ENCODE data around the gene SEMA3A. TPM values are rescaled to one million over a fixed set of nuclear protein-coding genes. Genes with fewer than 3 reads are reported as not detected.

Gene SEMA3A
- total and polyA plus RNA-seq, 2 experiments from 2014 or later: 19.8 to 46.4 TPM

DNA sequence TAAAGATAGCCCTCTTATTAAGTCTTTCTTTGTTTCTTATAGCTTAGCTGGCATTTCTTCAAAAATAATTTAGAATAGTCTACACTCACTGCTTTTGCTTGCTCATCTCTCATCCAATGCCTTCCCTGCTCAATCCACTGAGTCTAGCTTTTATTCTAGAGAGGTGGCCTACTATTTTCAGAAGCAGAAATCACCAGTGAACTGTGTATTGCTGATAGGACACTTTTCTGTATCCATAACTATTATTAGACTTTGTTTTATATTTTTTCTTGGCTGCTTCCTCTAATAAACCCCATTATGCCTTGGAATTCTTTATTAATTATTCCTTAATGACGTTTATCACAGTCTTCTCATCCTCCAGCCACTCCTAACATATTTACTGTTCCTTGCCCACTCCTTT is 206.8 kb downstream of the SEMA3A start (continued):
- no peak for TF ChIP-seq ZNF114 (CRISPR knock-in tag; IDR thresholded peaks at IDR 0.05)

DNA sequence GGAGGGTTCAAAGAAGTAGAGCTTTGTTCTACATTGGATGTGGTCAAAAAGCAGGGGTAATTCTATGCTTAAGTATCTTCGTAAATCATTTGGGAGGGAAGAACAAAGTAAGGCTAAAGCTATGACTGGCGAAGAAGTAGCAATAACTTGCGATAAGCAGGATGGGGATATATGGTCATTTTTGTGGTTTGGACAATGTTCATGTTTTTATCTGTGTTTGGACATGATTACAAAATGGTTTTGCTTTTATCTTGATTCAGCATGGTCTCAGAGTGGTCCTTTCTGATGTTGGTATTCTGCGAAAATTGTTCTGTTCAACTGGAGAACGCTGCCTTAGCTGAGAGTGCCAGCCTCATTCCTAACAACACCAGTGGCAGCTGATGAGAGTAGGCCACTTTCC is 208.8 kb downstream of the SEMA3A start:
- H3K36me3 Mint-ChIP-seq (ENCODE audit: low read depth): peaks cover 17% of the 10 kb centered on the region
- H2AFZ ChIP-seq: no peak overlapping the region
- H3K4me3 Mint-ChIP-seq: no peak overlapping the region
- H3K27me3 ChIP-seq (ENCODE audit: insufficient read depth): no peaks in the 10 kb centered on the region
- no peaks in the 10 kb centered on the region for H4K20me1 ChIP-seq (replicated peaks; ENCODE audit: insufficient read depth)
- ATAC-seq (no peak), DNase-seq (ENCODE audit: low spot score) (no peak)
- no peaks in the 10 kb centered on the region for H3F3A ChIP-seq (replicated peaks; ENCODE audit: low read depth)
- H3K9me3 Mint-ChIP-seq: 0 out of 3 replicates have a peak, but pooled peaks cover 3% of the 10 kb centered on the region
- no peak overlapping the region for H3K27ac ChIP-seq (ENCODE audit: low read depth)
- peaks cover 3% of the 10 kb centered on the region for H3K27me3 Mint-ChIP-seq (ENCODE audit: insufficient read depth, low read depth, poor library complexity)
- H3K4me1 Mint-ChIP-seq: no peaks in the 10 kb centered on the region
- no peak overlapping the region for H3K4me3 ChIP-seq
- H3K9me2 ChIP-seq (ENCODE audit: insufficient read depth): no peaks in the 10 kb centered on the region
- H3K36me3 ChIP-seq (ENCODE audit: insufficient read depth): no peaks in the 10 kb centered on the region
- H3K4me2 ChIP-seq: no peak overlapping the region
- no peaks in the 10 kb centered on the region for H3K4me1 ChIP-seq (ENCODE audit: insufficient read depth)
- no peaks in the 10 kb centered on the region for H3K79me2 ChIP-seq (replicated peaks; ENCODE audit: insufficient read depth)
- TF ChIP-seq CREB1 (CRISPR knock-in tag; IDR thresholded peaks at IDR 0.05; ENCODE audit: low read depth): no peak
- TF ChIP-seq EZH2phosphoT487 (IDR thresholded peaks at IDR 0.05; ENCODE audit: unreplicated experiment): no peak
- no peak for TF ChIP-seq ETS1 (IDR thresholded peaks at IDR 0.05)
- TF ChIP-seq JUNB (IDR thresholded peaks at IDR 0.05; ENCODE audit: unreplicated experiment): no peak
- TF ChIP-seq ZNF114 (CRISPR knock-in tag; IDR thresholded peaks at IDR 0.05): no peak
- no peak for TF ChIP-seq POLR2AphosphoS5 (IDR thresholded peaks at IDR 0.05; ENCODE audit: low read depth)
- TF ChIP-seq CTCF (conservative IDR thresholded peaks at IDR 0.05; ENCODE audit: low read depth in 2 of 2): no peak
- H3K27ac Mint-ChIP-seq: no peak overlapping the region

DNA sequence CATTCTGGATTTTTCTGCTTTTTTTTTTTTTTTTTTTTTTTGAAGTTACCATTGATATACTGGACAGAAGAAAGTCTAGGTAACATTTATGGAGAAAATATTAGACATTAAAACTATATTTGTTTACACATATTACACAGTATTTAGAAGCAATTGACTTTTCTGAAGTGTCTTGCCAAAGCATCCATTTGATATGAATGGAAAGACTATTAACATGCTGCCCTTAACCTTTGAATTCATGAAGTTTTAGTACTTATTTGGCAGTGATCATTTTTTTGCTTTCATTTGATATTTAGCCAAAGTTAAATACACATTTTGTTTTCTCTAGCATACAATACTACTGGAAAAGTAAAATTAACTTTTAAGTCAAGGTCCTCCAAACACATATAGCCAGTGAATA is 210.0 kb downstream of the SEMA3A start:
- H2AFZ ChIP-seq: no peak overlapping the region
- H4K20me1 ChIP-seq (replicated peaks; ENCODE audit: insufficient read depth): no peaks in the 10 kb centered on the region
- DNase-seq (ENCODE audit: low spot score) (no peak), ATAC-seq (no peak)
- H3K27ac ChIP-seq (ENCODE audit: low read depth): no peak overlapping the region
- H3K4me2 ChIP-seq: no peak overlapping the region
- no peaks in the 10 kb centered on the region for H3K9me2 ChIP-seq (ENCODE audit: insufficient read depth)
- peaks cover 18% of the 10 kb centered on the region for H3K36me3 Mint-ChIP-seq (ENCODE audit: low read depth)
- H3K4me3 Mint-ChIP-seq: no peak overlapping the region
- TF ChIP-seq JUNB (IDR thresholded peaks at IDR 0.05; ENCODE audit: unreplicated experiment): no peak
- no peaks in the 10 kb centered on the region for H3K27me3 ChIP-seq (ENCODE audit: insufficient read depth)
- no peaks in the 10 kb centered on the region for H3K4me1 ChIP-seq (ENCODE audit: insufficient read depth)
- H3K4me1 Mint-ChIP-seq: no peaks in the 10 kb centered on the region
- no peaks in the 10 kb centered on the region for H3F3A ChIP-seq (replicated peaks; ENCODE audit: low read depth)
- H3K4me3 ChIP-seq: no peak overlapping the region
- no peak overlapping the region for H3K27ac Mint-ChIP-seq
- no peaks in the 10 kb centered on the region for H3K36me3 ChIP-seq (ENCODE audit: insufficient read depth)
- H3K9me3 Mint-ChIP-seq: 0 out of 3 replicates have a peak, but pooled peaks cover 3% of the 10 kb centered on the region
- no peaks in the 10 kb centered on the region for H3K79me2 ChIP-seq (replicated peaks; ENCODE audit: insufficient read depth)
- H3K27me3 Mint-ChIP-seq (ENCODE audit: insufficient read depth, low read depth, poor library complexity): peaks cover 3% of the 10 kb centered on the region
